ENCODE measurements around the gene SETD5.

SETD5 gene

DNA sequence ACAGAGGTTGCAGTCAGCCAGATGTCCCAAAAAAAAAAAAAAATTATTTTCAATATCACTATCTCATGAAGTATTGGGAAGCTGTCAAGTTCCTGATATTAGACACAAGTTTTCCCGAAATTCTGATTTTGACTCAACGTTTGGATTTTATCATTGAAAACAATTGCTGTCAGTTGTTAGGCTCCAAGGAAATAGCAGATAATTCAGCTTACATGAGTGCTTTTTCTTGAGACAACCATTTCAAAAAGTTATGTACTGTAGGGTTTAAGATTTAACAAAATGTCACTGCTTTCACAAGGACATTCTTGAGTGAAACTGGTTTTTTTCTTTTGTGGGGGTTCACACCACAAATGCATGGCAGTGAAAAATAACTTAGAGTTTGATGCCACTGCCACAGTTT is 9.3 kb upstream of the SETD5 start:
- no peak for DNase-seq (ENCODE audit: low read depth)
- TF ChIP-seq, protein P1, sequence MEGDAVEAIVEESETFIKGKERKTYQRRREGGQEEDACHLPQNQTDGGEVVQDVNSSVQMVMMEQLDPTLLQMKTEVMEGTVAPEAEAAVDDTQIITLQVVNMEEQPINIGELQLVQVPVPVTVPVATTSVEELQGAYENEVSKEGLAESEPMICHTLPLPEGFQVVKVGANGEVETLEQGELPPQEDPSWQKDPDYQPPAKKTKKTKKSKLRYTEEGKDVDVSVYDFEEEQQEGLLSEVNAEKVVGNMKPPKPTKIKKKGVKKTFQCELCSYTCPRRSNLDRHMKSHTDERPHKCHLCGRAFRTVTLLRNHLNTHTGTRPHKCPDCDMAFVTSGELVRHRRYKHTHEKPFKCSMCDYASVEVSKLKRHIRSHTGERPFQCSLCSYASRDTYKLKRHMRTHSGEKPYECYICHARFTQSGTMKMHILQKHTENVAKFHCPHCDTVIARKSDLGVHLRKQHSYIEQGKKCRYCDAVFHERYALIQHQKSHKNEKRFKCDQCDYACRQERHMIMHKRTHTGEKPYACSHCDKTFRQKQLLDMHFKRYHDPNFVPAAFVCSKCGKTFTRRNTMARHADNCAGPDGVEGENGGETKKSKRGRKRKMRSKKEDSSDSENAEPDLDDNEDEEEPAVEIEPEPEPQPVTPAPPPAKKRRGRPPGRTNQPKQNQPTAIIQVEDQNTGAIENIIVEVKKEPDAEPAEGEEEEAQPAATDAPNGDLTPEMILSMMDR (IDR thresholded peaks at IDR 0.05; ENCODE audit: control insufficient read depth, insufficient read depth, low read depth, low read length, missing control alignments) = no peak
- no peak overlapping the region for H3K4me3 ChIP-seq (ENCODE audit: control insufficient read depth, low read depth, low read length)

DNA sequence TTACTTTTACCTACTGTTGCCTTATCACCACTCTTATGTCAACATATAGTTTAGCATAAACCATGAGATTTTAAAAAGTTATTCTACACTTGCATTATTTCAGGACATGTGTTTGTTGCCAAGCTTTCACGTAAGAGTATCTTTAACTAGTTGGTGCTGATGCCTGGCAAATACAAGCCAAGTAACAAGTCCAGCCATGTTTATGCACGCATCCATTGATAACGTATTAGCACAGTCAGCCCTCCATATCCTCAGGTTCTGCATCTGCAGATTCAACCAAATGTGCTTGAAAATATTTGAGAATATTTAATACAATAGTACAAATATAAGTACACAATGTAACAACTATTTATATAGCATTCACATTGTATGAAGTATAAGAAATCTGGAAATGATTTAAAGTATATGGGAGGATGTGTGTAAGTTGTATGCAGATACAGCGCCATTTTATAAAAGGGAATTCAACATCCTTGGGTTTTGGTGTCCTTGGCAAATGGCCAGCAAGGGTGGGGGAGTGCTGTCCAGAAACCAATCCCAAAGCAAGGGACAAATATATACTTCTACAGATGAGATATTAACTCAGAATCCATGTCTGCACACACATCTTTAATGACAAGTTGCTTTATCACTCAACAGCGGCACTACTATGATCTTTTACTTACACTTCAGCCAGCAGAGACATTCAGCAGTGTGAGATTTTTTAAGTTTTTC is 8.7 kb upstream of the SETD5 start:
- DNase-seq (ENCODE audit: low read depth) = no peak
- TF ChIP-seq, protein P1 (IDR thresholded peaks at IDR 0.05; ENCODE audit: control insufficient read depth, insufficient read depth, low read depth, low read length, missing control alignments) = no peak
- no peak overlapping the region for H3K4me3 ChIP-seq (ENCODE audit: control insufficient read depth, low read depth, low read length)

DNA sequence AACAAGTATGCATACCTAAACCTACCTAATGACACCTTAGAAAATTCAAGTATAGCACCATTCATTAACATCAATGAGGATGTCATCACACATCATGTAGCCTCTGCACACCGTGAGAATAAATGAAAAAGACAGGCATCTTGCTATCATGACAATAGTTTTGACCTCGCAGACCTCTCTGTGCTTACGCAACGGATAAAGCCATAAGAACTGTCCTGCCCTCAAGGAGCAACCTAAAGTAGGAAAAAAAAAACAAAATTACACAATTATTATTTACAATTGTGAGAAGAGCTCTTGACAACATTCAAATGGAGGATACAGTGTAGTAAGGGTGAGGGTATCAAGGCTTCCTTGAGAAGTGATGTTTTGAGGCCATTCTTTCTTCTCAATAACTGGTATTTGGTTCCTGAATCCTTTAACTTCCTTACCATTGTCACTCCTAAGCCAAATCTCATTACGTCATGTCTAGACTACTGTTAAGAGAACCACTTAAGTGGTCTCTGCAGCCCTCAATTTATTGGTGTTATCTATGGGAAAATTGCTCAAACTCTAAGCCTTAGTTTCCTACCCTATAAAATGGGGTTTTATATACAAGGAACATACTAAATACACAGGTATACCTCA is 7.0 kb upstream of the SETD5 start:
- TF ChIP-seq, protein P1 (IDR thresholded peaks at IDR 0.05; ENCODE audit: control insufficient read depth, insufficient read depth, low read depth, low read length, missing control alignments) = no peak
- no peak for DNase-seq (ENCODE audit: low read depth)
- no peak overlapping the region for H3K4me3 ChIP-seq (ENCODE audit: control insufficient read depth, low read depth, low read length)

DNA sequence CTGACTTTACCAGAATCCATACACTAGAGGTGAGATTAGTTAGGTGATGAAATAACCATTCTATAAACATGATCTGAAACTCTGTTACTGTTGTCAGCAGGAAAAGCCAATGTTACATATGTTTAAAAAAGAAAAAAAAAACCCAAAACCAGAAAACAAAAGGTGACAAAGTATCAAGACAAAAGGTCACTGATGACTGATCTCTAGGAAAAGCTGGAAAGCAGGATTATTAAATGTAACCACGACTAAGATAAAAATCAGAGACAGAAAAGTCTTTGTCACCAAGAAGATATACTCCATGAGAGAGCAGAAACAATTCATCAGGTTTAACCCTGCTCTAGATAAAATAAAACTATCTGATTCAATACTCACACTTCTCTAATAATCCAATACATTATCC is 5.4 kb upstream of the SETD5 start:
- TF ChIP-seq, protein P1 (IDR thresholded peaks at IDR 0.05; ENCODE audit: control insufficient read depth, insufficient read depth, low read depth, low read length, missing control alignments) = no peak
- no peak overlapping the region for H3K4me3 ChIP-seq (ENCODE audit: control insufficient read depth, low read depth, low read length)
- DNase-seq (ENCODE audit: low read depth) = no peak

DNA sequence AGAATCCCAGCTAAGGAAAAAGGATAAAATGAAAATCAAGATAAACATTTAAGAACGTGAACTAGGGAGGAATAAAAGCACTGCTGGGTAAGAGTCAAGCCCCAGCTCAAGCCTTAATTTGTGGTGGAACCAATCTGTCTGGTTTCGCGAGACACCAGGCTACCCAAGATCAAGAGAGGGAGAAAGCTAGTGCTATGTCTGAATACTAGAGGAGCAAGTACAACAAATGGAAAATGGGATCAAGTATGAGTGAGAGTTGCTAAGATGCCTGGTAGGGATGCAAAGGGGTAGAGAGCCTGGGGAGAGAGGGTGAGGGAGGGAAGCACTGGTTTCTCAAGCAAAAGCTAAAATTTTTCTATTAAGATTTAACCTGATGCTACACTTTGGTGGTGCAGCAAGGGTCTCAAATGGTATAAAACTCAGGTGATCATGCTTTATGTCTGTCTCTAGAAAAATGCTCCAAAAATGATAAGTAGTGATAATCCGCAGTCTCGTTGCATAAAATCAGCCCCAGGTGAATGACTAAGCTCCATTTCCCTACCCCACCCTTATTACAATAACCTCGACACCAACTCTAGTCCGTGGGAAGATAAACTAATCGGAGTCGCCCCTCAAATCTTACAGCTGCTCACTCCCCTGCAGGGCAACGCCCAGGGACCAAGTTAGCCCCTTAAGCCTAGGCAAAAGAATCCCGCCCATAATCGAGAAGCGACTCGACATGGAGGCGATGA is 1.7 kb upstream of the SETD5 start:
- TF ChIP-seq, protein P1 (IDR thresholded peaks at IDR 0.05; ENCODE audit: control insufficient read depth, insufficient read depth, low read depth, low read length, missing control alignments) = no peak
- DNase-seq (ENCODE audit: low read depth) = no peak
- H3K4me3 ChIP-seq (ENCODE audit: control insufficient read depth, low read depth, low read length) = peak overlapping the region; percentile 78

DNA sequence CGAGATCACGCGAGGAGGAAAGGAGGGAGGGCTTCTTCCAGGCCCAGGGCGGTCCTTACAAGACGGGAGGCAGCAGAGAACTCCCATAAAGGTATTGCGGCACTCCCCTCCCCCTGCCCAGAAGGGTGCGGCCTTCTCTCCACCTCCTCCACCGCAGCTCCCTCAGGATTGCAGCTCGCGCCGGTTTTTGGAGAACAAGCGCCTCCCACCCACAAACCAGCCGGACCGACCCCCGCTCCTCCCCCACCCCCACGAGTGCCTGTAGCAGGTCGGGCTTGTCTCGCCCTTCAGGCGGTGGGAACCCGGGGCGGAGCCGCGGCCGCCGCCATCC is 1.1 kb upstream of the SETD5 start:
- peak overlapping the region; percentile 78 for H3K4me3 ChIP-seq (ENCODE audit: control insufficient read depth, low read depth, low read length)
- DNase-seq (ENCODE audit: low read depth) = peak; percentile 91
- TF ChIP-seq, protein P1 (IDR thresholded peaks at IDR 0.05; ENCODE audit: control insufficient read depth, insufficient read depth, low read depth, low read length, missing control alignments) = no peak
